Thoracic aorta (tissue), 2 donors: ENCODE data around the gene IL10RB. TPM values are rescaled to one million over a fixed set of nuclear protein-coding genes. Genes with fewer than 3 reads are reported as not detected.

Experiments
- ATAC-seq: fragments of 150-250 bp; one replicate; pipeline ENCODE4 v1.8.0; 2017; ENCODE audit warnings: low read depth; ENCODE audit not compliant: insufficient number of reproducible peaks, low FRiP score
- DNase-seq: peaks from one replicate; pipeline ENCODE4 v3.0.0-alpha.2; 2020; ENCODE audit warnings: low spot score
- H3K27ac ChIP-seq, 2 donors: fragments of 200-600 bp; sonication (generic); 1 replicate in 1 of 2; 2 replicates in 1 of 2; pipeline ENCODE4 v1.5.1; 2016; ENCODE audit warnings: mild to moderate bottlenecking in 2 of 2, moderate library complexity in 2 of 2
- H3K27me3 ChIP-seq: fragments of 200-600 bp; sonication (generic); replicated peaks from 2 replicates; pipeline ENCODE4 v1.6.0; 2016; ENCODE audit warnings: mild to moderate bottlenecking; ENCODE audit not compliant: insufficient read depth
- H3K36me3 ChIP-seq: fragments of 200-600 bp; sonication (generic); one replicate; pipeline ENCODE4 v1.5.1; 2016
- H3K4me1 ChIP-seq, 2 donors: fragments of 200-600 bp; sonication (generic); 1 replicate in 1 of 2; 2 replicates in 1 of 2; pipeline versions ENCODE4 v1.5.1 to v1.6.0; 2016; ENCODE audit warnings: low read depth in 2 of 2, mild to moderate bottlenecking in 1 of 2; ENCODE audit not compliant: control insufficient read depth in 1 of 2
- H3K4me3 ChIP-seq: fragments of 200-600 bp; sonication (generic); 2 replicates; pipeline ENCODE4 v1.5.1; 2016; ENCODE audit warnings: mild to moderate bottlenecking
- H3K9me3 ChIP-seq: fragments of 200-600 bp; sonication (generic); 2 replicates; pipeline ENCODE4 v1.5.1; 2016
- CTCF ChIP-seq: fragments of 200-600 bp; sonication (generic); IDR thresholded peaks from one replicate; pipeline ENCODE4 v1.5.1; 2019; ENCODE audit warnings: antibody characterized with exemption
- total RNA-seq, 2 donors: library from RNA; depleted of rRNA; stranded (reverse); fragments of >200 nt; gene quantifications; one replicate each; pipeline versions ENCODE4 v1.1.0 to v1.2.3, GENCODE V29; 2016

IL10RB gene
- total RNA-seq, 2 donors from 2014 or later = 13.0 to 33.6 TPM

- ATAC-seq = no peak
- Histone ChIP-seq H3K36me3 (peaks cover 31% of the 10 kb centered on the region), H3K4me3 (no peak overlapping the region), H3K4me1 (no peaks in the 10 kb centered on the region), H3K27me3 (no peaks in the 10 kb centered on the region), H3K9me3 (no peaks in the 10 kb centered on the region), H3K27ac (no peak overlapping the region)
- no peak for DNase-seq
- no peak for TF ChIP-seq CTCF
Observed at GRCh38 chr21:33278721-33279120, 12.6 kb downstream of the IL10RB start.

DNA sequence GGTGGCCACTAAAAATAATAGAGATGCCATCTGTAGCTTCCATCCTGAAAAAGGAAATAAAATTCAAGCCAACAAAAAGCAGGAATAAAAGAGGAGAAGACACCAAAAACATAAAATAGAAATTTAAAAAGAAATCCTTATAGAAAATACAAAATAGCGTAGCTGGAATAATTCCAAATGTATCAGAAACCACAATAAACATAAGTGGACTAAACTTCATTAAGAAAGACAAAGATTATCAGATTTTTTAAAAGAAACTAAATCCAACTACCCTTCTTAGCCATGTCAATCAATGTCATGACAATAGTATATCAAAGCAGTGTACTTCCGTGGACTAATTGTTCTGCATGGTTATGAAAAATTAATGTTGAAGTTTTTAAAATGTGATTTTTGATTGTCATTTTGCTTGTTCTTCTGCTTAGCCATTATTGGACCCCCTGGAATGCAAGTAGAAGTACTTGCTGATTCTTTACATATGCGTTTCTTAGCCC, 13.2 kb downstream of the IL10RB start:
- DNase-seq (no peak), ATAC-seq (no peak)
- H3K4me3 ChIP-seq = no peak overlapping the region
- H3K9me3 ChIP-seq = no peaks in the 10 kb centered on the region
- no peak overlapping the region for H3K27ac ChIP-seq
- no peak for TF ChIP-seq CTCF
- H3K36me3 ChIP-seq = peaks cover 30% of the 10 kb centered on the region
- H3K4me1 ChIP-seq = no peaks in the 10 kb centered on the region
- no peaks in the 10 kb centered on the region for H3K27me3 ChIP-seq

DNA sequence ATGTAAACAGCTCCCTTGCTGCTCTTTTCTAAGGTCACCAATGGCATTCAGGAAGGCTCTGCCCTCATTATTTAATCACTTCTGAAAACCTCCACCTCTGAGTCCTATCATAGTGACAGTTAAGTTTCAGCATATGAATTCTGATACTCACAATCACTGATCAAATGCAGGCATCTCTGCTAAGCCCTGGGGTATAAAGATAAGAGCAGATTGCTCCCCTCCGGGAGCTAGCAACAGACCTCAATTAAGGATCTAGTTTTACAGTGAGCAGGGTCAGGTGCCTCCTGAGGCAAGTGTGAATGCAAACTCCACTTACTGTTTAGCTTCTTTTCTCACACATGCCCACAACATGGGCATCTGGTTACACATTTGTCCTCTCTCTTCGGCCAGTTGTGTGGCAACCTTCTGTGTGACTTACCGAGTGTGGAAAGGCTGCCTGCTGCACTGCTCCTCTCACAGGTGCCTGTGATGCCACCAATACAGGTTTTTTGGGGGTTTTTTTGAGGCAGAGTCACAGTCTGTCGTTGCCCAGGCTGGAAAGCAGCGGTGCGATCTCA, 15.0 kb downstream of the IL10RB start:
- Histone ChIP-seq H3K9me3 (no peaks in the 10 kb centered on the region), H3K27ac (no peak overlapping the region), H3K27me3 (no peaks in the 10 kb centered on the region), H3K4me3 (no peak overlapping the region), H3K36me3 (peaks cover 26% of the 10 kb centered on the region), H3K4me1 (peaks cover 0 to 5% of the 10 kb centered on the region in 2 donors)
- no peak for DNase-seq
- no peak for TF ChIP-seq CTCF
- no peak for ATAC-seq

DNA sequence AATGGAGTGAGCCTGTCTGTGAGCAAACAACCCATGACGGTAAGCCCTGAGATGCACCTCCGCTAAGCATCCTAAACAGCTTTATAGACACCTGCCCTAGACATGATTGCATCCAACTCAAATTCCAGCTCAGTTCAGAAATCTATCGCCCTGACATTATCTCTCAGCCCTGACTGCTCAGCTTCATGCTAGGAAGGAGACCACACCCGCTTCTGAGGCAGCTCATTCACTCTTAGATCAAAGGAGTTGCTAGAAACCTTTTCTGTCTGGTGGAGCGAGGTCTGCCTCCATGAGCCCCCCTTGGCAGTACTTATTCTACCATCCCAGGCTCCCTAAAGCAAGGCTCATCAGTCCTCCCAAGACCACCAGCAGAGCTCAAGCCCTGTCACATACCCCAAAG, 17.0 kb downstream of the IL10RB start:
- H3K27ac ChIP-seq = no peak overlapping the region
- peaks cover 26% of the 10 kb centered on the region for H3K36me3 ChIP-seq
- H3K9me3 ChIP-seq = no peaks in the 10 kb centered on the region
- TF ChIP-seq CTCF = no peak
- H3K4me1 ChIP-seq = peaks cover 7 to 21% of the 10 kb centered on the region in 2 donors
- no peaks in the 10 kb centered on the region for H3K27me3 ChIP-seq
- H3K4me3 ChIP-seq = no peak overlapping the region
- ATAC-seq (no peak), DNase-seq (no peak)

- H3K4me3 ChIP-seq = no peak overlapping the region
- peaks cover 13% of the 10 kb centered on the region for H3K36me3 ChIP-seq
- H3K9me3 ChIP-seq = no peaks in the 10 kb centered on the region
- no peaks in the 10 kb centered on the region for H3K27me3 ChIP-seq
- peaks cover 7 to 21% of the 10 kb centered on the region in 2 donors for H3K4me1 ChIP-seq
- no peak for TF ChIP-seq CTCF
- DNase-seq (no peak), ATAC-seq (no peak)
- H3K27ac ChIP-seq = peak overlapping the region; percentile 42 to 73
Observed at GRCh38 chr21:33286076-33286475, 19.9 kb downstream of the IL10RB start.
